IMR-90 (cell line): ENCODE measurements around the gene SERF2. TPM values are rescaled to one million over a fixed set of nuclear protein-coding genes. Genes with fewer than 3 reads are reported as not detected.

Experiments used
- ATAC-seq: fragments of 200-7000 bp; cut with Tn5 transposase; 2 replicates; pipeline ENCODE4 v1.9.1; 2020; ENCODE audit warnings: low read depth, mild to moderate bottlenecking, moderate library complexity
- BruUV-seq: library from RNA; stranded (reverse); fragments of 400-500 nt; replicated peaks from 2 replicates; lab custom pipeline; 2021; lab: Mats Ljungman, UMichigan
- CTCF ChIA-PET: fragments of 300-600 bp; formaldehyde crosslinking; extraction: SDS; loops from one replicate; lab custom pipeline; 2021; ENCODE audit warnings: antibody characterized with exemption; lab: Yijun Ruan, JAX
- POLR2A ChIA-PET: fragments of 300-600 bp; sonication (Branson Sonifier 250); formaldehyde crosslinking; loops from one replicate; lab custom pipeline; 2022; ENCODE audit warnings: antibody characterized with exemption; ENCODE audit not compliant: unreplicated experiment; lab: Charles Lee
- DNase-seq: peaks from one replicate; pipeline ENCODE4 v3.0.0; 2013
- H2AFZ ChIP-seq: replicated peaks from 2 replicates; pipeline ENCODE3; 2013; ENCODE audit warnings: low read length, mild to moderate bottlenecking; ENCODE audit not compliant: poor library complexity
- H2AK5ac ChIP-seq: 2 replicates; pipeline ENCODE4 v1.6.1; 2013; ENCODE audit warnings: low read depth, low read length, inconsistent platforms
- H2AK9ac ChIP-seq: replicated peaks from 2 replicates; pipeline ENCODE3; 2013; ENCODE audit warnings: mild to moderate bottlenecking, low read depth, low read length, moderate library complexity; ENCODE audit not compliant: poor library complexity
- H2BK120ac ChIP-seq: 2 replicates; pipeline ENCODE4 v1.6.1; 2013; ENCODE audit warnings: low read depth, low read length, inconsistent platforms
- H2BK15ac ChIP-seq: 3 replicates; pipeline ENCODE4 v1.6.1; 2013; ENCODE audit warnings: low read depth, low read length, inconsistent platforms
- H2BK20ac ChIP-seq: 2 replicates; pipeline ENCODE4 v1.6.1; 2013; ENCODE audit warnings: low read depth, mild to moderate bottlenecking, inconsistent platforms, low read length, moderate library complexity
- H2BK5ac ChIP-seq: 2 replicates; pipeline ENCODE4 v1.6.1; 2013; ENCODE audit warnings: mild to moderate bottlenecking, low read depth, low read length, inconsistent platforms; ENCODE audit not compliant: poor library complexity, severe bottlenecking
- H3K14ac ChIP-seq: replicated peaks from 2 replicates; pipeline ENCODE4 v1.6.1; 2013; ENCODE audit warnings: low read depth, low read length, inconsistent platforms
- H3K18ac ChIP-seq: 2 replicates; pipeline ENCODE4 v1.6.1; 2013; ENCODE audit warnings: low read depth, low read length, control low read depth
- H3K23ac ChIP-seq: 2 replicates; pipeline ENCODE4 v1.6.1; 2013; ENCODE audit warnings: low read depth, low read length, inconsistent platforms
- H3K27ac ChIP-seq: 2 replicates; pipeline ENCODE4 v1.5.1; 2013; ENCODE audit warnings: mild to moderate bottlenecking, control low read depth, low read length; ENCODE audit not compliant: insufficient read depth
- H3K27me3 ChIP-seq: 2 replicates; pipeline ENCODE4 v1.6.1; 2013; ENCODE audit warnings: low read length; ENCODE audit not compliant: control insufficient read depth, insufficient read depth
- H3K36me3 ChIP-seq: 2 replicates; pipeline ENCODE4 v1.6.1; 2013; ENCODE audit warnings: low read length, mixed read lengths; ENCODE audit not compliant: control insufficient read depth, insufficient read depth
- H3K4ac ChIP-seq: 2 replicates; pipeline ENCODE4 v1.6.1; 2013; ENCODE audit warnings: low read depth, low read length, inconsistent platforms
- H3K4me1 ChIP-seq: 2 replicates; pipeline ENCODE4 v1.6.1; 2013; ENCODE audit warnings: low read length, mixed read lengths; ENCODE audit not compliant: control insufficient read depth, insufficient read depth
- H3K4me2 ChIP-seq: 2 replicates; pipeline ENCODE4 v1.6.1; 2013; ENCODE audit warnings: low read depth, mild to moderate bottlenecking, control low read depth, low read length, moderate library complexity
- H3K4me3 ChIP-seq: 2 replicates; pipeline ENCODE4 v1.5.1; 2013; ENCODE audit warnings: low read depth, mild to moderate bottlenecking, control low read depth, low read length, moderate library complexity; ENCODE audit not compliant: insufficient read depth
- H3K56ac ChIP-seq: 2 replicates; pipeline ENCODE4 v1.6.1; 2013; ENCODE audit warnings: low read length, inconsistent platforms; ENCODE audit not compliant: insufficient read depth; ENCODE audit errors: extremely low read depth
- H3K79me1 ChIP-seq, 2 experiments: 2 replicates each; pipeline ENCODE4 v1.6.1; 2013; ENCODE audit warnings: low read length in 2 of 2, inconsistent platforms in 1 of 2, low read depth in 1 of 2
- H3K9ac ChIP-seq: 2 replicates; pipeline ENCODE4 v1.6.1; 2013; ENCODE audit warnings: low read depth, low read length, control low read depth
- H3K9me1 ChIP-seq: 2 replicates; pipeline ENCODE4 v1.6.1; 2013; ENCODE audit warnings: low read length, inconsistent platforms; ENCODE audit not compliant: insufficient read depth
- H3K9me3 ChIP-seq: 2 replicates; pipeline ENCODE4 v1.6.1; 2013; ENCODE audit warnings: low read length; ENCODE audit not compliant: control insufficient read depth, insufficient read depth
- H4K20me1 ChIP-seq: 2 replicates; pipeline ENCODE4 v1.6.1; 2013; ENCODE audit warnings: low read length, inconsistent platforms; ENCODE audit not compliant: insufficient read depth
- H4K5ac ChIP-seq: 2 replicates; pipeline ENCODE4 v1.6.1; 2013; ENCODE audit warnings: mild to moderate bottlenecking, low read depth, low read length, control low read depth
- H4K8ac ChIP-seq, 2 experiments: 2 replicates each; pipeline ENCODE4 v1.6.1; 2013; ENCODE audit warnings: low read depth in 2 of 2, low read length in 2 of 2, control low read depth in 1 of 2, inconsistent platforms in 1 of 2
- H4K91ac ChIP-seq: 2 replicates; pipeline ENCODE4 v1.6.1; 2013; ENCODE audit warnings: low read depth, low read length, inconsistent platforms; ENCODE audit not compliant: insufficient read depth
- BHLHE40 ChIP-seq: fragments of 150-350 bp; IDR thresholded peaks from 2 replicates; pipeline ENCODE4 v1.6.1; 2016; ENCODE audit warnings: mild to moderate bottlenecking, low read depth, low read length
- CHD1 ChIP-seq: IDR thresholded peaks from 2 replicates; pipeline ENCODE4 v1.6.1; 2012; ENCODE audit warnings: low read depth, low read length, improper control_type of control experiment
- MAFK ChIP-seq: IDR thresholded peaks from 2 replicates; pipeline ENCODE4 v1.6.1; 2012; ENCODE audit warnings: low read depth, low read length, improper control_type of control experiment
- MAZ ChIP-seq: IDR thresholded peaks from 2 replicates; pipeline ENCODE4 v1.6.1; 2012; ENCODE audit warnings: low read depth, mild to moderate bottlenecking, low read length, improper control_type of control experiment, moderate library complexity, borderline replicate concordance
- MXI1 ChIP-seq: IDR thresholded peaks from 2 replicates; pipeline ENCODE4 v1.6.1; 2012; ENCODE audit warnings: low read depth, mild to moderate bottlenecking, low read length, moderate library complexity, borderline replicate concordance
- POLR2A ChIP-seq: IDR thresholded peaks from 2 replicates; pipeline ENCODE4 v1.6.1; 2012; ENCODE audit warnings: mild to moderate bottlenecking, low read depth, low read length
- RAD21 ChIP-seq: IDR thresholded peaks from 2 replicates; pipeline ENCODE4 v1.6.1; 2012; ENCODE audit warnings: low read length, improper control_type of control experiment
- RCOR1 ChIP-seq: IDR thresholded peaks from 2 replicates; pipeline ENCODE4 v1.6.1; 2012; ENCODE audit warnings: mild to moderate bottlenecking, low read length, improper control_type of control experiment; ENCODE audit not compliant: insufficient replicate concordance
- RFX5 ChIP-seq: IDR thresholded peaks from 2 replicates; pipeline ENCODE4 v1.8.0; 2012; ENCODE audit warnings: low read depth, mild to moderate bottlenecking, low read length, moderate library complexity
- SMC3 ChIP-seq: fragments of 150-350 bp; IDR thresholded peaks from 2 replicates; pipeline ENCODE4 v1.6.1; 2016; ENCODE audit warnings: low read depth, mild to moderate bottlenecking, antibody characterized with exemption, low read length, moderate library complexity
- WGBS, 2 experiments: methylation state at CpG; one replicate each; pipeline versions ENCODE4 v1.1.5 to v1.1.7; 2013; ENCODE audit warnings: missing lambda C conversion rate in 2 of 2; ENCODE audit not compliant: insufficient read length in 1 of 2; ENCODE audit errors: extremely low coverage in 2 of 2; 5-methylcytosine and 5-hydroxymethylcytosine counted together
- dilution Hi-C: fragments of 300-500 bp; cut with HindIII; formaldehyde crosslinking; loops from one replicate; pipeline ENCODE4 v1.14.3; 2018; ENCODE audit warnings: low sequenced_read_pairs; ENCODE audit not compliant: unreplicated experiment
- in situ Hi-C: fragments of 300-500 bp; cut with MboI; formaldehyde crosslinking; loops from 3 replicates; pipeline ENCODE4 v1.14.3; 2019; ENCODE audit warnings: low sequenced_read_pairs, inconsistent platforms, mixed read lengths
- intact Hi-C: fragments of 100-400 bp; cut with micrococcal nuclease; formaldehyde crosslinking; loops from 2 replicates; pipeline ENCODE4 v1.10.0; 2022
- polyA plus RNA-seq, 3 experiments: library from polyadenylated mRNA; depleted of rRNA; stranded (reverse); fragments of >200 nt; gene quantifications; 2 replicates each; pipeline ENCODE4 v1.2.3, GENCODE V29; 2012; ENCODE audit warnings: low replicate concordance in 1 of 3
- total RNA-seq: library from RNA; depleted of rRNA; stranded (reverse); fragments of >200 nt; gene quantifications from 2 replicates; pipeline ENCODE4 v1.2.3, GENCODE V29; 2012
- TF ChIP-seq, protein P1 (sequence below): fragments of 150-350 bp; IDR thresholded peaks from 2 replicates; pipeline ENCODE4 v1.6.1; 2017; ENCODE audit warnings: mild to moderate bottlenecking, antibody characterized with exemption, low read length, low read depth
- TF ChIP-seq, protein P2 (sequence below): fragments of 150-350 bp; IDR thresholded peaks from 2 replicates; pipeline ENCODE4 v1.6.1; 2016; ENCODE audit warnings: low read depth, mild to moderate bottlenecking, low read length, moderate library complexity, borderline replicate concordance

The SERF2 gene
- total and polyA plus RNA-seq, 2 of the 4 experiments (the other 2 are of a cell fraction), result 526 to 2,187 TPM

DNA sequence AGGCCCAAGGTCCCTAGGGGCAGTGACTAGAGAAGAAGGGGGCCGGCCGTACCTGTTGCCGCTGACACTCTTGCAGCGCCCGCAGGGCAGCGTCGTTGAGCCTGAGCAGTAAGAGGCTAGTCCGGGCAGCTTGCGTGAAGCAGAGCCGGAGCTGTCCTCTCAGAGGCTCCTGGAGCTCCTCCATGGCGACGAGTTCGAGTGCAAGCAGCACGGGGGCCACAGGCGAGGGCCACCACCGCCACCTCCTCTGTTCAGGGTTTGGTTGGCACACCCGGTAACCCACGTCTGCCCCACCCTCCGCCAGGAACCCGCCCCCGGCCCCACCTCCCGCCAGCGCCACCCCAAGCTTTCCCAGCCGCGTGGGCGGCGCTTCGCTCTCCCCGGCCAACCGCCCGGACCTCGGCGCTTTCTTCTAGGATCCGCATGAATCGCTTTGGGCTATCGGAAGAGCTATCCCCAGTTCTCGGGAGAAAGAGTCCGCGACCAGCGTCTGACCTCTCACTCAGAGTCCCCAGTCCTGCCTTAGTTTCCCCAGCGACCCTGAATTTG is 15.3 kb upstream of the SERF2 start, which contains the start of gene ELL3:
TSS of gene ELL3 (minus strand) at position 249 of the 549 bp plus-strand sequence. CDS start at position 184, 65 bp downstream.
- ChIA-PET POLR2A (interaction anchor here (0.6 kb wide), 1 partner anchor 17 kb away, joined by 7 read pairs; no protein-coding TSS in a partner anchor), CTCF (interaction anchor here (0.5 to 1.0 kb wide), 6 partner anchors 9 to 289 kb away, joined by 3 to 5 read pairs (median 3); partner anchors contain the start of gene SERF2)
- dilution Hi-C loops, result no loop called here
- peak within 1 kb of the TSS; percentile 73 for H2AK5ac ChIP-seq
- 0 out of 2 replicates have a peak within 1 kb of the TSS, but pooled peaks have one; percentile 7 for H3K18ac ChIP-seq
- H4K5ac ChIP-seq, result peak within 1 kb of the TSS; percentile 84; the same call in 1 of the 2 replicates
- peak within 1 kb of the TSS; percentile 74 for H3K4me3 ChIP-seq
- intact Hi-C loops, result loop anchor here (10.0 kb wide), 1 partner anchor 262 kb away; the partner anchor contains the start of gene MAP1A
- H3K56ac ChIP-seq, result peak within 1 kb of the TSS; percentile 86
- peak within 1 kb of the TSS; percentile 83 for H3K14ac ChIP-seq
- peaks cover 1 to 6% of the 10 kb centered on the region in 2 experiments; a peak in 2 of 4 replicates for H3K79me1 ChIP-seq
- peak within 1 kb of the TSS; percentile 31; the same call in 1 of the 3 replicates for H2BK15ac ChIP-seq
- H2BK120ac ChIP-seq, result peak within 1 kb of the TSS; percentile 78
- H4K91ac ChIP-seq, result no peak within 1 kb of the TSS; the same call in 1 of the 2 replicates
- H2BK5ac ChIP-seq, result peak within 1 kb of the TSS; percentile 69
- no peaks in the 10 kb centered on the region; the same call in 1 of the 2 replicates for H4K20me1 ChIP-seq
- peak within 1 kb of the TSS; percentile 20 to 90; a peak in 3 of 4 replicates for H4K8ac ChIP-seq
- H3K9me1 ChIP-seq, result 0 out of 2 replicates have a peak, but pooled peaks cover 4% of the 10 kb centered on the region
- H3K4ac ChIP-seq, result peak within 1 kb of the TSS; percentile 70
- peak within 1 kb of the TSS; percentile 61 for H3K9ac ChIP-seq
- H3K4me2 ChIP-seq, result peak within 1 kb of the TSS; percentile 97
- H3K9me3 ChIP-seq, result no peaks in the 10 kb centered on the region
- peak within 1 kb of the TSS; percentile 78 for H3K23ac ChIP-seq
- H3K36me3 ChIP-seq, result peaks cover 9% of the 10 kb centered on the region
- WGBS, 2 experiments, result 4% methylated on average over 28 of the region's 41 CpGs; no CpG with 5 or more reads in 1 of the 2 experiments
- peak within 1 kb of the TSS; percentile 96 for H2AFZ ChIP-seq
- in situ Hi-C loops, result no loop called here
- H3K4me1 ChIP-seq, result peaks cover 5% of the 10 kb centered on the region; the same call in 1 of the 2 replicates
- peak within 1 kb of the TSS; percentile 84 for H2AK9ac ChIP-seq
- TF ChIP-seq MAZ (no peak), MXI1 (no peak), SMC3 (no peak), RFX5 (no peak), BHLHE40 (no peak), POLR2A (no peak), RAD21 (no peak), CHD1 (no peak), MAFK (no peak), RCOR1 (no peak)
- TF ChIP-seq, protein P1, sequence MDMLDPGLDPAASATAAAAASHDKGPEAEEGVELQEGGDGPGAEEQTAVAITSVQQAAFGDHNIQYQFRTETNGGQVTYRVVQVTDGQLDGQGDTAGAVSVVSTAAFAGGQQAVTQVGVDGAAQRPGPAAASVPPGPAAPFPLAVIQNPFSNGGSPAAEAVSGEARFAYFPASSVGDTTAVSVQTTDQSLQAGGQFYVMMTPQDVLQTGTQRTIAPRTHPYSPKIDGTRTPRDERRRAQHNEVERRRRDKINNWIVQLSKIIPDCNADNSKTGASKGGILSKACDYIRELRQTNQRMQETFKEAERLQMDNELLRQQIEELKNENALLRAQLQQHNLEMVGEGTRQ, result no peak
- TF ChIP-seq, protein P2, sequence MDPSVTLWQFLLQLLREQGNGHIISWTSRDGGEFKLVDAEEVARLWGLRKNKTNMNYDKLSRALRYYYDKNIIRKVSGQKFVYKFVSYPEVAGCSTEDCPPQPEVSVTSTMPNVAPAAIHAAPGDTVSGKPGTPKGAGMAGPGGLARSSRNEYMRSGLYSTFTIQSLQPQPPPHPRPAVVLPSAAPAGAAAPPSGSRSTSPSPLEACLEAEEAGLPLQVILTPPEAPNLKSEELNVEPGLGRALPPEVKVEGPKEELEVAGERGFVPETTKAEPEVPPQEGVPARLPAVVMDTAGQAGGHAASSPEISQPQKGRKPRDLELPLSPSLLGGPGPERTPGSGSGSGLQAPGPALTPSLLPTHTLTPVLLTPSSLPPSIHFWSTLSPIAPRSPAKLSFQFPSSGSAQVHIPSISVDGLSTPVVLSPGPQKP, result no peak
- no peak within 1 kb of the TSS for H2BK20ac ChIP-seq
- DNase-seq (peak; percentile 59), ATAC-seq (peak; percentile 87)
- no peaks in the 10 kb centered on the region for H3K27me3 ChIP-seq
- BruUV-seq, result no TSS peak
- peak within 1 kb of the TSS; percentile 56 for H3K27ac ChIP-seq
